Activated CD8-positive, alpha-beta memory T cell treated with anti-CD3 and anti-CD28 coated beads, Interleukin-2, amount 50 U/mL, for 4 hours (primary cell): ENCODE measurements around the gene TUBA4A.

ENCODE experiments used
- DNase-seq: peaks from one replicate; pipeline ENCODE4 v3.0.0-alpha.2; 2020

TUBA4A gene

GRCh38 chr2:219286436-219287115 is 32.9 kb upstream of the TUBA4A start:
- DNase-seq = no peak

- DNase-seq = no peak
These were observed 32.2 kb upstream of the TUBA4A start for GRCh38 chr2:219285894-219286425.

GRCh38 chr2:219285373-219285735 is 31.6 kb upstream of the TUBA4A start:
- DNase-seq = no peak

- DNase-seq = no peak
These were observed 31.0 kb upstream of the TUBA4A start for GRCh38 chr2:219284501-219285372.

DNA sequence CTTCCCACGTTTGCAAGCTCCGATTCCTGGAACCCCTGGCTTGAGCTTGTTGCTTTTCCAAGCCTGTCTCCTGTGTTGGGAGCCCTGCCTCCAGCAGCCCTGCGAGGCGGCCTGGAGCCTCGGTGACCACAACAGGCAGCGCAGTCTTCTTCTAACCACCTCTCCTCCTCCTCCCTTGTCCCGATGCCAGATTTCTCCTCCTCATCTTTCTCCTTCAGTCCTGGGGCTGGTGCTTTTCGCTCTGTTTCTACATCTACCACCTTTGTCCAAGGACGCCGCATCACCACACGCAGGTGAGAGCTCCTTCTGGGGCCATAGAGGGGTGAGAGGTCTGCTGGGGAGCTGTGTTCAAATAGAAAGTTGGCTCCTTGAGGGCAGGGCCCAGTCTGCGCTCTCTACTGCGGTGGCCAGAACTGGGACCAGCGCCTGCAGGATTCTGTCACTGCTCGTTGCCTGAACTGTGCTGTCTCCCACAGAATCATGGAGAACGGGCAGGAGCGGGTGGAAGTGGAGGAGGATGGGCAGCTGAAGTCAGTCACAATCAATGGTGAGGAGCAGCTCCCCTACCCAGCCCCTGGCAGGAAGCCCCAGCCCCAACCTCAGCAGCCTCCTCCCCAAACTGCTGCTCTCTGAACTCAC is 29.3 kb upstream of the TUBA4A start:
- no peak for DNase-seq

- no peak for DNase-seq
These were observed 28.7 kb upstream of the TUBA4A start for GRCh38 chr2:219282375-219282774.

- no peak for DNase-seq
These were observed 27.9 kb upstream of the TUBA4A start for GRCh38 chr2:219281588-219281987.

- no peak for DNase-seq
These were observed 26.9 kb upstream of the TUBA4A start for GRCh38 chr2:219280651-219281050.

- no peak for DNase-seq
These were observed 26.3 kb upstream of the TUBA4A start for GRCh38 chr2:219279916-219280516.

GRCh38 chr2:219279151-219279915 is 25.6 kb upstream of the TUBA4A start, which contains the start of gene DNAJB2:
Gene DNAJB2, plus strand, starts transcription at chr2:219279366. Its CDS starts 468 bp downstream, at chr2:219279834.
- peak; percentile 99 for DNase-seq

DNA sequence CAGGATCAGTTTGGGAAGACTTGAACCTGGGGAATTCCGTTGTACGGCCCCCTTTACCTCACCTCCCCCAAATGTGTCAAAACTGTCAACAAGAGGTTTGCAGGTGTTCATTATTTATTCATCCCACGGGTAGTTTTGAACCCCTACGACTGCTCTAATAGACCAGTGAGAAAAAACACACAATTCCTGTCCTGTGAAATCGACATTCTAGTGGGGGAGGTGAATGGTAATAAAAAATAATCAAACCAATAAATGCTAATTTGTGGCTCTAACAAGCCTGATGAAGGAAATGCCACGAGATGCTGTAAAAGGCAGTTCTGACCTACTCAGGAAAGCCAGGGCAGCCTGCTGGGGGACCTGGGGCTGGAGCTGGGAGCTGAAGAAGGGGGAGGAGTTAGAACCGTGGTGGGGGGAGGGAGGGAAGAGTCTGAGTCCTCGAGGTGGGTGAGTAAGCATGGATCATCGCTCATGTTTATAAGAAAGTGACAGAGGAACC is 25.0 kb upstream of the TUBA4A start:
- DNase-seq = no peak

GRCh38 chr2:219277703-219278654 is 24.3 kb upstream of the TUBA4A start:
- DNase-seq = peak; percentile 71

DNA sequence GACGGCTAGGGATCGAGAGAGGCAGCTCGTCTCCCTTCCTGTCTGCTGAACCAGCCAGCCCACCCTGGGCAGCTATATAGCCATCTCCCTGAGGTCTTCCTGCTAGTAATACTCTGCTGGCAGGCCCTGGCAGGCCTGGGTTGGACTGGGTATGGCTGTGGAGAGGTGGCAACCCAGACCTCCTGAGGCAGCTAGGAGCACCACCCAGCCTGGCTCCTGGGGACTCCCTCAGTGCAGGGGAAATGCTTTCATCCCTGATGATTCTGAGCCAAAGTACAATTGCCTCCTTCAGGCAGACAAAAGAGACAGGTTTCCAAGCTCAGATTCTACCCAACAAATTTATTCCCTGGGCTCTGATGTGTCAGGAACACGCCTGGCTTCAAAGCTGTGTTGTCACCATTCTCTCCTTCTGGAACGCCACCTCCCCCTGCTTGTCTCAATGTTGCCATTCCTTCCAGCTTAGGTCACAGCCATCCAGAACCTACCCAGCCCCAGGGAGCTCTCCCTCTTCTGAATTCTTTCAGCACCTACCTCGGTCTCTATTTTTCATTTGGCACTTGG is 20.7 kb upstream of the TUBA4A start:
- DNase-seq = no peak

GRCh38 chr2:219273937-219274336 is 20.2 kb upstream of the TUBA4A start:
- DNase-seq = no peak

- no peak for DNase-seq
These were observed 19.3 kb upstream of the TUBA4A start for GRCh38 chr2:219272995-219273394.

GRCh38 chr2:219272356-219272755 is 18.6 kb upstream of the TUBA4A start:
- DNase-seq = no peak

GRCh38 chr2:219271021-219271420 is 17.3 kb upstream of the TUBA4A start:
- no peak for DNase-seq

- DNase-seq = no peak
These were observed 16.3 kb upstream of the TUBA4A start for GRCh38 chr2:219270055-219270372.

GRCh38 chr2:219269362-219270054 is 15.8 kb upstream of the TUBA4A start:
- DNase-seq = no peak

GRCh38 chr2:219268294-219268693 is 14.6 kb upstream of the TUBA4A start:
- no peak for DNase-seq
